ENCODE data around the gene BMP5. TPM values are rescaled to one million over a fixed set of nuclear protein-coding genes. Genes with fewer than 3 reads are reported as not detected.
A peak's percentile ranks its signal among the peaks of the same experiment; 100 is the strongest.

Gene BMP5
- total RNA-seq, 1 donor from 2014 or later, result 12.4 TPM

GRCh38 chr6:55898342-55898741 lies 23.0 kb upstream of the BMP5 start:
- H3K4me3 Mint-ChIP-seq, result no peak overlapping the region
- H3K4me1 Mint-ChIP-seq (ENCODE audit: unreplicated experiment), result peaks cover 14% of the 10 kb centered on the region
- H3K36me3 Mint-ChIP-seq, result no peaks in the 10 kb centered on the region
- no peak overlapping the region for H3K27ac Mint-ChIP-seq
- peaks cover 16% of the 10 kb centered on the region for H3K9me3 Mint-ChIP-seq
- TF ChIP-seq, protein P1, sequence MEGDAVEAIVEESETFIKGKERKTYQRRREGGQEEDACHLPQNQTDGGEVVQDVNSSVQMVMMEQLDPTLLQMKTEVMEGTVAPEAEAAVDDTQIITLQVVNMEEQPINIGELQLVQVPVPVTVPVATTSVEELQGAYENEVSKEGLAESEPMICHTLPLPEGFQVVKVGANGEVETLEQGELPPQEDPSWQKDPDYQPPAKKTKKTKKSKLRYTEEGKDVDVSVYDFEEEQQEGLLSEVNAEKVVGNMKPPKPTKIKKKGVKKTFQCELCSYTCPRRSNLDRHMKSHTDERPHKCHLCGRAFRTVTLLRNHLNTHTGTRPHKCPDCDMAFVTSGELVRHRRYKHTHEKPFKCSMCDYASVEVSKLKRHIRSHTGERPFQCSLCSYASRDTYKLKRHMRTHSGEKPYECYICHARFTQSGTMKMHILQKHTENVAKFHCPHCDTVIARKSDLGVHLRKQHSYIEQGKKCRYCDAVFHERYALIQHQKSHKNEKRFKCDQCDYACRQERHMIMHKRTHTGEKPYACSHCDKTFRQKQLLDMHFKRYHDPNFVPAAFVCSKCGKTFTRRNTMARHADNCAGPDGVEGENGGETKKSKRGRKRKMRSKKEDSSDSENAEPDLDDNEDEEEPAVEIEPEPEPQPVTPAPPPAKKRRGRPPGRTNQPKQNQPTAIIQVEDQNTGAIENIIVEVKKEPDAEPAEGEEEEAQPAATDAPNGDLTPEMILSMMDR (conservative IDR thresholded peaks at IDR 0.05), result no peak
- no peaks in the 10 kb centered on the region for H3K27me3 Mint-ChIP-seq
- no peak for DNase-seq (ENCODE audit: extremely low spot score, unreplicated experiment)

DNA sequence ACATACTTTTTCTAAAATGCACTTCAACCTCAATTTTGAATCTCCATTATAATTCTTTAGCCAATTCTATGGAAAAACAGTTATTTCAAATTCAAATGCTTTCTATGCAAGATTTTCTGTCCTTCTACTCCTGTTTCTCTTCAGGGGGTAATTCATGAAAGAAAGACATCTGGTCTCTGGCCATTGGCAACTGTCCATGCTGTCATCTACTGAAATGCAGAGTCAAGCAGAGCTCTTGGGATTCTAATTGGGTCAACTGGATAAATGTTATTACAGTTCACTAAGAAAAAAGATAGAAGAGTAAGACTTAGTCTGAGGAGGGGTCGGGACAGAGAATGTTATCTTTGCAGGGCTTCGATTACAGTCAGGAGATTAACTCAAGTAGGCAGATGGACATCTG lies 22.0 kb upstream of the BMP5 start:
- TF ChIP-seq, protein P1 (conservative IDR thresholded peaks at IDR 0.05), result no peak
- H3K27me3 Mint-ChIP-seq, result no peaks in the 10 kb centered on the region
- no peak overlapping the region for H3K4me3 Mint-ChIP-seq
- H3K36me3 Mint-ChIP-seq, result no peaks in the 10 kb centered on the region
- peaks cover 8% of the 10 kb centered on the region for H3K4me1 Mint-ChIP-seq (ENCODE audit: unreplicated experiment)
- H3K27ac Mint-ChIP-seq, result no peak overlapping the region
- DNase-seq (ENCODE audit: extremely low spot score, unreplicated experiment), result no peak
- peaks cover 16% of the 10 kb centered on the region for H3K9me3 Mint-ChIP-seq

DNA sequence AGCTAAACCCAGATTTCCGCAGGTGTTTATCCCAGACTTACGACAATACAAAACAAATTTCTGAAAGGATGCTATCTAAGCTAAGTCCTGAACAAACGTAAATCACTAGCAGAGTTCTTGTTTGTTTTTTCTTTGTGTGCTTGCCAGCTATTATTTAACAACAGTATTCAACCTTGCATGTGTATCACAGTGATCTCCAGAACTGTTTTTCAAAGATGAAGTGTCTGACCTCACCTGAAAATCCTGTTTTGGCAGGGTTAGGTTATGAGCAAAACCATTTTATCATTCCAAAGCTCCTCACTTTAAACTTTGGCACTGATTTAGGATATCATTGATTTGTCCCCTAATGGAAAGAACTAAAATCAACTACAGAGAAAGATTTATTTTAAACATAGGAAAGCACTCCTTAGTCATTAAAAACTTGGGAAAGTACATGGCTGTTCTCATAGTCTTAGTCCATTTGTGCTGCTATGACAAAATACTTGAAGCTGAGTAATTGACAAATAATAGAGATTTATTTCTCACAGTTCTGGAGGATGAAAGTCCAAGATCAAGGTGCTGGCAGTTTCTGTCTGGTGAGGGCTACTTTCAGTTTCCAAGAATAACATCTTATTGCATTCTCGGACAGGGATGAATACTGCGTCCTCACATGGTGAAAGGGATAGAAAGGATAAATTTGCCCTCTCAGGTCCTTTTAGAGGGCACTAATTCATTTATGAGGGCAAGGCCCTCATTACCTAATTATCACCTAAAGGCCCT lies 20.8 kb upstream of the BMP5 start:
- Mint-ChIP-seq H3K4me1 (ENCODE audit: unreplicated experiment) (peaks cover 1% of the 10 kb centered on the region), H3K27me3 (no peaks in the 10 kb centered on the region), H3K9me3 (peaks cover 16% of the 10 kb centered on the region), H3K27ac (peak overlapping the region; percentile 52), H3K4me3 (peak overlapping the region; percentile 33), H3K36me3 (no peaks in the 10 kb centered on the region)
- TF ChIP-seq, protein P1 (conservative IDR thresholded peaks at IDR 0.05), result no peak
- no peak for DNase-seq (ENCODE audit: extremely low spot score, unreplicated experiment)

DNA sequence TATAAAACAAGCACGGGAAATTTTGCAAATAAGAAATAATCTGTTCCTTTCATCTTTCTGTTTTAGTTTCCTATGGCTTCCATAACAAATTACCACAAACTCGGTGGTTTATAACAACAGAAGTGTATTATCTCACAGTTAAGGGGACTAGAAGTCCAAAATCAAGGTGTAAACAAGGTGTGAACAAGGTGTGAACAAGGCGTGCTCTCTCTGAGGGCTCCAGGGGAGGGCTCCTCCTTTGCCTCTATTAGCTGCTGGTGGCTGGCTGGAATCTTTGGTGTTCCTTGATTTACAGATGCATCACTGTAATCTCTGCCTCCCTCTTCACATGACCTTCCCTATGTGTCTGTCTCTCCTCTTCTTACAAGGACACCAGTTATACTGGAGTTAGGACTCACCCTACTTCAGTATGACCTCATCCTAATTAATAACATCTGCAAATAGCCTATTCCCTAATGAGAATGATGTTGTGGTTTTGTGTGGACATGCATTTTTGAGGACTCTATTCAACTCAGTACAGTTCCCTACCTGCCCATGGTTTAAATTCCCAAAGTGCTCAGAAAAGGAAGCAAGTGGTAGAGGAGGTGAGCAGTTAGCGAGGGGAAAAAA lies 17.5 kb upstream of the BMP5 start:
- Mint-ChIP-seq H3K4me3 (no peak overlapping the region), H3K9me3 (peaks cover 10% of the 10 kb centered on the region), H3K27ac (no peak overlapping the region), H3K36me3 (no peaks in the 10 kb centered on the region), H3K27me3 (no peaks in the 10 kb centered on the region), H3K4me1 (ENCODE audit: unreplicated experiment) (peaks cover 5% of the 10 kb centered on the region)
- no peak for DNase-seq (ENCODE audit: extremely low spot score, unreplicated experiment)
- TF ChIP-seq, protein P1 (conservative IDR thresholded peaks at IDR 0.05), result no peak

DNA sequence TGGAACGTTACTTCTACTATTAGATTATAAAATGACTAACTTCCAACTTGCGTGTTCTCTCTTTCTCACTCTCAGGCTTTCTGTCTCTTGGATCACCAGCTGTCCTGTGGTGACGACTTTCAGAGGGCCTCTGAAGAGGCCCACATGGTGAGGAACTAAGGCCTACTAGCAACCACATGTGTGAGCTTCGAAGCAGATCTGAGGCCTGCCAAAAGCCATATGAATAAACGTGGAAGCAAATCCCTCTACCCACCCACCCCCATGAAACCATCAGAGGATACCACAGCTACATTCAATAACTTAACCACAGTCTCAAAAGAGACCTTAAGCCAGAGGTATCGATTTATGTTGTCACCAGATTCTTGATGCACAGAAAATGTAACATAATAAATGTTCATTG lies 13.5 kb upstream of the BMP5 start:
- TF ChIP-seq, protein P1 (conservative IDR thresholded peaks at IDR 0.05), result no peak
- Mint-ChIP-seq H3K27me3 (no peaks in the 10 kb centered on the region), H3K9me3 (no peaks in the 10 kb centered on the region), H3K27ac (no peak overlapping the region), H3K36me3 (peaks cover 3% of the 10 kb centered on the region), H3K4me1 (ENCODE audit: unreplicated experiment) (peaks cover 10% of the 10 kb centered on the region), H3K4me3 (no peak overlapping the region)
- no peak for DNase-seq (ENCODE audit: extremely low spot score, unreplicated experiment)

All from type B pancreatic cell (in vitro differentiated cells).